T-cell (primary cell): ENCODE results near the gene ULK3. TPM values are rescaled to one million over a fixed set of nuclear protein-coding genes. Genes with fewer than 3 reads are reported as not detected.
A peak's percentile ranks its signal among the peaks of the same experiment; 100 is the strongest.
"Not testable (repeated sequence)": the region's sequence is repeated elsewhere in the genome, so short reads cannot be mapped to it uniquely, and the experiment has no call there.

ENCODE experiments used
- ATAC-seq, 4 experiments: fragments of 200-7000 bp in 3 of 4; fragments of 150-1000 bp in 1 of 4; cut with Tn5 transposase; replicated peaks in 1 of 4; 1 replicate in 3 of 4; 2 replicates in 1 of 4; pipeline ENCODE4 v1.10.0; 2021; ENCODE audit warnings: moderate library complexity in 3 of 4, mild to moderate bottlenecking in 2 of 4, moderate number of reproducible peaks in 1 of 4
- CTCF ChIA-PET, 2 donors: fragments of 300-600 bp; sonication (Branson Sonifier 250); formaldehyde crosslinking; loops; one replicate each; lab custom pipeline; 2022; ENCODE audit warnings: antibody characterized with exemption in 2 of 2; lab: Charles Lee
- POLR2A ChIA-PET, 2 donors: fragments of 300-600 bp; sonication (Branson Sonifier 250); formaldehyde crosslinking; loops; one replicate each; lab custom pipeline; 2022; ENCODE audit warnings: antibody characterized with exemption in 2 of 2; lab: Charles Lee
- DNase-seq, 35 experiments: peaks; one replicate each; pipeline versions ENCODE4 v3.0.0 to v3.0.0-alpha.2; 2013 to 2023
- H3K27ac ChIP-seq: one replicate; pipeline ENCODE4 v1.5.1; 2013; ENCODE audit warnings: low read length
- H3K27me3 ChIP-seq, 2 experiments: replicated peaks in 1 of 2; 1 replicate in 1 of 2; 2 replicates in 1 of 2; pipeline versions ENCODE4 v1.6.1 to v1.7.0; 2013; ENCODE audit warnings: low read length in 1 of 2, mixed read lengths in 1 of 2; ENCODE audit not compliant: control insufficient read depth in 2 of 2, insufficient read depth in 2 of 2; ENCODE audit errors: extremely low read depth in 1 of 2
- H3K36me3 ChIP-seq, 2 donors: 1 replicate in 1 of 2; 2 replicates in 1 of 2; pipeline versions ENCODE4 v1.6.1 to v1.7.0; 2013; ENCODE audit warnings: low read length in 1 of 2; ENCODE audit not compliant: control insufficient read depth in 2 of 2, insufficient read depth in 1 of 2; ENCODE audit errors: extremely low read depth in 1 of 2
- H3K4me1 ChIP-seq, 2 experiments: 1 replicate in 1 of 2; 2 replicates in 1 of 2; pipeline versions ENCODE4 v1.6.1 to v1.7.0; 2013; ENCODE audit warnings: low read length in 2 of 2, mixed read lengths in 1 of 2; ENCODE audit not compliant: insufficient read depth in 2 of 2, control insufficient read depth in 1 of 2; ENCODE audit errors: extremely low read depth in 1 of 2
- H3K4me3 ChIP-seq, 2 donors: 1 replicate in 1 of 2; 2 replicates in 1 of 2; pipeline versions ENCODE4 v1.5.1 to v1.7.0; 2013; ENCODE audit warnings: mild to moderate bottlenecking in 2 of 2, low read length in 1 of 2, moderate library complexity in 1 of 2; ENCODE audit not compliant: control insufficient read depth in 1 of 2; ENCODE audit errors: extremely low read depth in 1 of 2
- H3K9me3 ChIP-seq: 2 replicates; pipeline ENCODE4 v1.7.0; 2013
- H3K27ac Mint-ChIP-seq, 2 donors: one replicate each; pipeline ENCODE4 v1.8.0; 2020 to 2021; ENCODE audit warnings: mild to moderate bottlenecking in 2 of 2, mixed read lengths in 2 of 2
- H3K27me3 Mint-ChIP-seq, 2 donors: one replicate each; pipeline ENCODE4 v1.8.0; 2021 to 2022; ENCODE audit warnings: mixed read lengths in 2 of 2
- H3K36me3 Mint-ChIP-seq: one replicate; pipeline ENCODE4 v1.8.0; 2021; ENCODE audit warnings: mixed read lengths
- H3K4me1 Mint-ChIP-seq, 3 donors: one replicate each; pipeline ENCODE4 v1.8.0; 2020 to 2022; ENCODE audit warnings: mixed read lengths in 3 of 3, mild to moderate bottlenecking in 1 of 3
- H3K4me3 Mint-ChIP-seq, 3 donors: one replicate each; pipeline ENCODE4 v1.8.0; 2020 to 2022; ENCODE audit warnings: mild to moderate bottlenecking in 3 of 3, mixed read lengths in 3 of 3, moderate library complexity in 3 of 3
- H3K9me3 Mint-ChIP-seq, 3 donors: one replicate each; pipeline ENCODE4 v1.8.0; 2020 to 2022; ENCODE audit warnings: mixed read lengths in 3 of 3
- WGBS: methylation state at CpG from one replicate; pipeline ENCODE4 v1.1.5; 2013; ENCODE audit warnings: missing lambda C conversion rate; ENCODE audit not compliant: insufficient coverage; 5-methylcytosine and 5-hydroxymethylcytosine counted together
- total RNA-seq, 35 experiments: library from RNA in 6 of 35; stranded (reverse) in 6 of 35; fragments of 120-200 nt in 1 of 35; gene quantifications; one replicate each; pipeline versions ENCODE4 v1.2.1 to v1.2.4 and lab custom pipeline; 2013 to 2026

The ULK3 gene
- total RNA-seq, 5 donors from 2014 or later (not counting 1 experiment from before 2014, with no cell fraction given), result 53.4 to 112 (median 101) TPM

DNA sequence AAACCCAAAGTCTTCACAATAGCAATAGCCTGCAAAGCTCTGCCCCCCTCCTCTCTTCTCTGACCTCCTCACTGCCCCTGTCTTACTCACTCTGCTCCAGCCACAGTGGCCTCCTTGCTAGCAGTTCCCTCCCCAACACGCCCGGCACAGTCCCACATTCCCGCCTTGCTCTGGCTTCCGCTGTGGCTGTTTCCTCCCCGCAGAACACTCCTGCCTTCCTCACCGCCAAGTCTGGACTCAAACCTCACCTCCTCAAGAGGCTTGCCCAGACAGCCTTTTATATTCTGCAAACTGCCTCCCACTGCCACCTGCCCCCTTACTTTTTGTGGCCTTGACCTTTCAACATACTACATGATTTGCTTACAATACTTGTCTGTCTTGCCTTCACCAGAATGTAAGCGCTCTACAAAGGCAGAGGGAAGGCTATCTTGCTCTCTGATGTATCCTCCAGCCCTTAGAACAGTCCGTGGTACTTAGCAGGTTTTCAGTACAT lies 46.5 kb upstream of the ULK3 start:
- Mint-ChIP-seq H3K9me3 (no peaks in the 10 kb centered on the region), H3K27me3 (no peaks in the 10 kb centered on the region), H3K4me1 (peaks cover 46 to 60% (median 48%) of the 10 kb centered on the region in 3 donors), H3K36me3 (peaks cover 16% of the 10 kb centered on the region), H3K4me3 (peak overlapping the region; percentile 90 to 91 (median 90)), H3K27ac (peak overlapping the region; percentile 89 to 94)
- Histone ChIP-seq H3K36me3 (peaks cover 0 to 20% of the 10 kb centered on the region in 2 donors), H3K9me3 (no peaks in the 10 kb centered on the region), H3K27ac (peak overlapping the region; percentile 83), H3K4me3 (peak overlapping the region; percentile 89 to 90), H3K27me3 (no peaks in the 10 kb centered on the region), H3K4me1 (peaks cover 14 to 49% of the 10 kb centered on the region in 2 experiments)
- ATAC-seq, result peak; percentile 14 to 30 (median 23)
- peak in 2 of 35 experiments; percentile 15 to 32 for DNase-seq
- POLR2A ChIA-PET, result interaction anchor here in 1 of 2 donors (1.0 kb wide), 1 partner anchor 14 kb away, joined by 3 read pairs; no protein-coding TSS in a partner anchor
- CTCF ChIA-PET, result interaction anchor here (1.0 to 2.4 kb wide), 2 partner anchors 12 kb away, joined by 3 to 14 read pairs; no protein-coding TSS in a partner anchor
- 50% methylated on average over 8 of the region's 8 CpGs for WGBS

DNA sequence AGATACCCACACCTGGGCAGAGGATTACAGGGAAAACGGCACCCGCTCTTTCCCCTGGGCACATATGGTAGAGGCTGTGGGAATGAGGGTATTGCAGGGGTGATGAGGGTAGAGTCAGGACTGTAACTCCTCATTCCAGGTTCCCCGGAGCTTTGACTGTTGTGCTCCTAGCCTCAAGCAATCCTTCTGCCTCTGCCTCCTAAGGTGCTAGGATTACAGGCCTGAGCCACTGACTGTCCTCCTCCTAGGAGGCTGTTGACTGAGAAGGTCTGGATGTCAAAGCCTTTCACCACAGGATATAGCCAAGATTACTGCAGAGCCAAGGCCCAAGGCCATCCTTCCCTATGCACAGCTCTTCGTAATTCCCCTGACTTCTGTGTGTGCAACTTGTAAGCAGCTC lies 45.8 kb upstream of the ULK3 start:
- 100% methylated on average over 3 of the region's 4 CpGs for WGBS
- no peaks in the 10 kb centered on the region for H3K27me3 ChIP-seq
- peaks cover 42 to 60% (median 49%) of the 10 kb centered on the region in 3 donors for H3K4me1 Mint-ChIP-seq
- H3K4me3 Mint-ChIP-seq, result peak overlapping the region in 1 of 3 donors; percentile 91
- peaks cover 0 to 20% of the 10 kb centered on the region in 2 donors for H3K36me3 ChIP-seq
- no peaks in the 10 kb centered on the region for H3K27me3 Mint-ChIP-seq
- DNase-seq, result no peak
- peak overlapping the region; percentile 89 to 94 for H3K27ac Mint-ChIP-seq
- CTCF ChIA-PET, result interaction anchor here (0.6 to 2.4 kb wide), 4 partner anchors 13 to 499 kb away, joined by 3 to 14 read pairs (median 4); partner anchors contain the start of gene FAM219B (in 1 of the 2)
- H3K4me1 ChIP-seq, result peaks cover 13 to 45% of the 10 kb centered on the region in 2 experiments
- H3K9me3 Mint-ChIP-seq, result no peaks in the 10 kb centered on the region
- POLR2A ChIA-PET, result interaction anchor here in 1 of 2 donors (0.5 kb wide), 1 partner anchor 26 kb away, joined by 4 read pairs; no protein-coding TSS in a partner anchor
- peaks cover 14% of the 10 kb centered on the region for H3K36me3 Mint-ChIP-seq
- no peak for ATAC-seq
- H3K4me3 ChIP-seq, result no peak overlapping the region
- H3K27ac ChIP-seq, result no peak overlapping the region
- H3K9me3 ChIP-seq, result no peaks in the 10 kb centered on the region

DNA sequence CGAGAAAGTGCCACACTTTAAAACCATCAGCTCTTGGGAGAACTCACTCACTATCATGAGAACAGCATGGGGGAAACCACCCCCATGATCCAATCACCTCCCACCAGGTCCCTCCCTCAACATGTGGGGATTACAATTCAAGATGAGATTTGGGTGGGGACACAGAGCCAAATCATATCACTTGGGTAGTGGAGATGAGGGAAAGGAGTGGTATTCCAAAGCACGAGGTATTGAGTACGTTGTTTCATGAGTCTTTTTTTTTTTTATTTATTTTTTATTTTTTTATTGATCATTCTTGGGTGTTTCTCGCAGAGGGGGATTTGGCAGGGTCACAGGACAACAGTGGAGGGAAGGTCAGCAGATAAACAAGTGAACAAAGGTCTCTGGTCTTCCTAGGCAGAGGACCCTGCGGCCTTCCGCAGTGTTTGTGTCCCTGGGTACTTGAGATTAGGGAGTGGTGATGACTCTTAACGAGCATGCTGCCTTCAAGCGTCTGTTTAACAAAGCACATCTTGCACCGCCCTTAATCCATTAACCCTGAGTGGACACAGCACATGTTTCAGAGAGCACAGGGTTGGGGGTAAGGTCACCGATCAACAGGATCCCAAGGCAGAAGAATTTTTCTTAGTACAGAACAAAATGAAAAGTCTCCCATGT lies 44.7 kb upstream of the ULK3 start:
- Histone ChIP-seq H3K4me1 (peaks cover 6 to 35% of the 10 kb centered on the region in 2 experiments), H3K36me3 (peaks cover 0 to 14% of the 10 kb centered on the region in 2 donors)
- H3K27me3 Mint-ChIP-seq, H3K27ac Mint-ChIP-seq, H3K36me3 Mint-ChIP-seq, DNase-seq, H3K4me3 ChIP-seq, ATAC-seq, POLR2A ChIA-PET, H3K27ac ChIP-seq, H3K9me3 Mint-ChIP-seq, H3K4me3 Mint-ChIP-seq, H3K27me3 ChIP-seq, H3K9me3 ChIP-seq: not testable (repeated sequence)
- WGBS, result no CpG with 5 or more reads among the region's 10 CpGs
- CTCF ChIA-PET, result interaction anchor here in 1 of 2 donors (1.0 to 2.4 kb wide), 2 partner anchors 14 kb away, joined by 4 to 14 read pairs; no protein-coding TSS in a partner anchor
- peaks cover 31 to 52% (median 38%) of the 10 kb centered on the region in 3 donors for H3K4me1 Mint-ChIP-seq

DNA sequence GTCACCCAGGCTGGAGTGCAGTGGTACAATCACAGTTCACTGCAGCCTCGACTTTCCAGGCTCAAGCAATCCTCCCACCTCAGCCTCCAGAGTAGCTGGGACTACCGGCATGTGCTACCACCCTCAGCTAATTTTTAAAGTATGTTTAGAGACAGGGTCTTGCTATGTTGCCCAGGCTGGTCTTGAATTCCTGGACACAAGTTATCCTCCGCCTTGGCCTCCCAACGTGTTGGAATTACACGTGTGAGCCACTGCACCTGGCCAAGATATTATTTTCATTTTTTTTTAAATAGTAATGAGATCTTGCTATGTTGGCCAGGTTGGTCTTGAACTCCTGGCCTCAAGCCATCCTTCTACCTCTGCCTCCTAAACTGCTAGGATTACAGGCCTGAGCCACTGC lies 42.5 kb upstream of the ULK3 start:
- POLR2A ChIA-PET, result no interaction called here
- no CpG with 5 or more reads among the region's 5 CpGs for WGBS
- no peak overlapping the region for H3K4me3 Mint-ChIP-seq

DNA sequence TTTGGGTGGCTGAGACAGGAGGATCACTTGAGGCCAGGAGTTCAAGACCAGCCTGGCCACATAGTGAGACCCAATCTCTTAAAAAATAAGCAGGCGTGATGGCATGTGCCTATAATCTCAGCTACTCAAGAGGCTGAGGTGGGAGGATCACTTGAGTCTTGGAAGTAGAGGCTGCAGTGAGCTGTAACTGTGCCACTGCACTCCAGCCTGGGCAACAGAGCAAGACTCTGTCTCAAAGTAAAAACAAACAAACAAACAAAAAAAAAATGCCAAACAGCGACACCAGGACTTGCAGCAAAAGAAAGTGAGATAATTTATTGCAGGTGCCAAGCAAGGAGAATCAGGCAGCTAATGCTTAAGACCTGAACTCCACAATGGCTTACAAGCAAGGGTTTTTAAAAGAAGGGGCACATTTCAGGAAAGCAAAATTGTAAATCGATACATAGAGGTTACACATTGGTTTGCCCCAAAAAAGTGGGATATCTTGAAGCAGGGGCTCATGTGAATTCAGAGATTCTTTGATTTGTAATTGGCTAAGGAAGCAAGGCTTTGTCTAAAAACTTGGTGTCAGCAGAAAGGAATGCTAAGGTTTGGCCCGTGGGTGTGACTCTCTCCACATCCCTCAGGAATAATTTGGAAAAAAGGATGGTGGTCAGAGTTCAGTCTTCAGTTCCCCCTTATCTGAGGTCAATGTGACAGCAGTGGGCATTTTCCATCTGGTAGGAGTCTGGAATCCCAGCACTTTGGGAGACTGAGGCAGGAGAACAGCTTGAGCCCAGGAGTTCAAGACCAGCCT lies 41.7 kb upstream of the ULK3 start:
- POLR2A ChIA-PET, result interaction anchor here in 1 of 2 donors (0.7 kb wide), 1 partner anchor 42 kb away, joined by 3 read pairs; no protein-coding TSS in a partner anchor
- Mint-ChIP-seq H3K9me3 (no peaks in the 10 kb centered on the region), H3K27me3 (no peaks in the 10 kb centered on the region)

More for the DNA sequence above, 42.5 kb upstream of the ULK3 start:
- DNase-seq (no peak), ATAC-seq (no peak)
- Histone ChIP-seq H3K9me3 (no peaks in the 10 kb centered on the region), H3K27me3 (no peaks in the 10 kb centered on the region), H3K4me1 (peaks cover 4 to 22% of the 10 kb centered on the region in 2 experiments), H3K4me3 (no peak overlapping the region), H3K27ac (no peak overlapping the region), H3K36me3 (peaks cover 0 to 3% of the 10 kb centered on the region in 2 donors)
- Mint-ChIP-seq H3K27me3 (no peaks in the 10 kb centered on the region), H3K4me1 (peaks cover 16 to 31% (median 19%) of the 10 kb centered on the region in 3 donors), H3K9me3 (no peaks in the 10 kb centered on the region), H3K36me3 (no peaks in the 10 kb centered on the region), H3K27ac (no peak overlapping the region)
- CTCF ChIA-PET, result interaction anchor here in 1 of 2 donors (0.7 kb wide), 1 partner anchor 19 kb away, joined by 3 read pairs; no protein-coding TSS in a partner anchor

More for the DNA sequence above, 41.7 kb upstream of the ULK3 start:
- Mint-ChIP-seq H3K4me1 (peaks cover 8 to 23% (median 12%) of the 10 kb centered on the region in 3 donors), H3K27ac (no peak overlapping the region), H3K36me3 (no peaks in the 10 kb centered on the region), H3K4me3 (no peak overlapping the region)
- no peaks in the 10 kb centered on the region for H3K9me3 ChIP-seq
- CTCF ChIA-PET, result interaction anchor here in 1 of 2 donors (0.7 to 2.1 kb wide), 2 partner anchors 17 to 19 kb away, joined by 3 to 9 read pairs; no protein-coding TSS in a partner anchor
- H3K27ac ChIP-seq, result no peak overlapping the region
- DNase-seq (no peak), ATAC-seq (no peak)
- peaks cover 0 to 3% of the 10 kb centered on the region in 2 donors for H3K36me3 ChIP-seq
- 100% methylated on average over 2 of the region's 4 CpGs for WGBS
- H3K4me3 ChIP-seq, result no peak overlapping the region
- peaks cover 2 to 13% of the 10 kb centered on the region in 2 experiments for H3K4me1 ChIP-seq
- no peaks in the 10 kb centered on the region for H3K27me3 ChIP-seq
